Kidney (tissue), 14 donors: ENCODE measurements around the gene TEX35. TPM values are rescaled to one million over a fixed set of nuclear protein-coding genes. Genes with fewer than 3 reads are reported as not detected.
A peak's percentile ranks its signal among the peaks of the same experiment; 100 is the strongest.

Experiments
- DNase-seq, 5 donors: peaks; one replicate each; pipeline ENCODE4 v3.0.0-alpha.2; 2013 to 2020
- FAIRE-seq: peaks from 2 replicates; lab custom pipeline; 2012; peaks lifted over from hg19 to GRCh38; lab: Jason Lieb, UNC
- H3K27ac ChIP-seq, 2 donors: one replicate each; pipeline ENCODE4 v1.7.0; 2013; ENCODE audit warnings: low read depth in 2 of 2, low read length in 2 of 2, inconsistent platforms in 1 of 2
- H3K27me3 ChIP-seq: one replicate; pipeline ENCODE4 v1.7.1; 2013; ENCODE audit warnings: low read length, inconsistent platforms; ENCODE audit not compliant: control insufficient read depth, insufficient read depth
- H3K36me3 ChIP-seq, 3 donors: one replicate each; pipeline versions ENCODE4 v1.7.0 to v1.7.1; 2013; ENCODE audit warnings: low read length in 3 of 3, control low read depth in 1 of 3, inconsistent platforms in 1 of 3; ENCODE audit not compliant: insufficient read depth in 3 of 3, control insufficient read depth in 2 of 3
- H3K4me1 ChIP-seq, 3 donors: one replicate each; pipeline versions ENCODE4 v1.7.0 to v1.7.1; 2013; ENCODE audit warnings: low read length in 3 of 3, inconsistent platforms in 1 of 3, low read depth in 1 of 3; ENCODE audit not compliant: control insufficient read depth in 2 of 3, insufficient read depth in 2 of 3
- H3K4me3 ChIP-seq, 3 donors: one replicate each; pipeline versions ENCODE4 v1.7.0 to v1.8.1; 2013; ENCODE audit warnings: low read length in 3 of 3, control low read depth in 1 of 3, inconsistent platforms in 1 of 3
- H3K9ac ChIP-seq, 3 donors: one replicate each; pipeline versions ENCODE4 v1.7.0 to v1.7.1; 2013; ENCODE audit warnings: low read length in 3 of 3, control low read depth in 1 of 3, inconsistent platforms in 1 of 3
- H3K9me3 ChIP-seq, 3 donors: one replicate each; pipeline versions ENCODE4 v1.7.0 to v1.7.1; 2013; ENCODE audit warnings: low read length in 3 of 3, control low read depth in 1 of 3, inconsistent platforms in 1 of 3; ENCODE audit not compliant: control insufficient read depth in 2 of 3, insufficient read depth in 1 of 3
- CTCF ChIP-seq: IDR thresholded peaks from 3 replicates; pipeline ENCODE4 v1.5.1; 2012; ENCODE audit warnings: mild to moderate bottlenecking, moderate library complexity, borderline replicate concordance; ENCODE audit not compliant: insufficient read depth; ENCODE audit errors: extremely low read depth
- intact Hi-C: fragments of 100-400 bp; cut with DNase I; formaldehyde crosslinking; loops from one replicate; pipeline ENCODE4 v1.11.1; 2022
- polyA plus RNA-seq: library from polyadenylated mRNA; stranded (reverse); fragments of 350-450 nt; fragmentation: Illumina TruSeq; extraction: RNeasy Lipid Tissue Mini Kit (QIAGEN cat#74804); gene quantifications from one replicate; pipeline ENCODE4 v1.2.3, GENCODE V29; 2014; ENCODE audit warnings: low read depth, low replicate concordance; ENCODE audit not compliant: insufficient read depth
- total RNA-seq: library from RNA; stranded (reverse); fragmentation: NEBNext Ultra II Directional; extraction: Animal tissue kit (Norgen Biotek cat#: 25700); gene quantifications from one replicate; pipeline ENCODE4 v1.2.1, GENCODE V29; 2021
- donor health status: control.
- donor health status: control.
- donor health status: control.
- donor health status: control.
- donor health status: control.
- donor health status: DM: yes; HTN: yes; CAD: no.
- donor health status: Normal renal cell carcinoma (clear cell type).

TEX35 gene
- total and polyA plus RNA-seq, 2 donors from 2014 or later: not detected

DNA sequence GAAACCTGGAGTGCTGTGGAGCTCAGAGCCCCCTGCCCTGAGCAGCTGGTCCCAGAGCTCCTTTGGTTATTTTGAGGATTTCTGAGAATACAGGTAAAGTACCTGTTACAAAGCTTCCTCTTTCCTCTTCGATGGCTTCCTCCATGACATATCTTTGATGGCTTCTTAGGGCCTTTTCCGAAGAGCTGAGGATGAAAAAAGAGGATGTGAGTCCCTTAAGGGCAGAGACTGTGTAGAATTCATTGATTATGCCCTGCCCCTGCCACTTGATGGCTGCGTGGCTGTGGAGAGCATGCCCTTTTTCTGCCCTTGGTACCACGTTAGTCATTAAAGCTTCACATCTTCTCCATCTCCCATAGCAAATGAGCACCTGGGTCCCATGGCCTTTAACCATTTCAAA, 14.2 kb downstream of the TEX35 start:
- H3K4me1 ChIP-seq: peaks cover 0 to 2% (median 0%) of the 10 kb centered on the region in 3 donors
- no peak overlapping the region for H3K9ac ChIP-seq
- no peak overlapping the region for H3K4me3 ChIP-seq
- no peaks in the 10 kb centered on the region for H3K27me3 ChIP-seq
- H3K27ac ChIP-seq: no peak overlapping the region
- no peaks in the 10 kb centered on the region for H3K36me3 ChIP-seq
- FAIRE-seq (no peak), DNase-seq (no peak)
- no peaks in the 10 kb centered on the region for H3K9me3 ChIP-seq
- TF ChIP-seq CTCF: no peak
- intact Hi-C loops: no loop called here

- Histone ChIP-seq H3K9ac (no peak overlapping the region), H3K9me3 (no peaks in the 10 kb centered on the region), H3K36me3 (no peaks in the 10 kb centered on the region), H3K4me3 (no peak overlapping the region), H3K27me3 (no peaks in the 10 kb centered on the region), H3K27ac (no peak overlapping the region), H3K4me1 (peaks cover 0 to 2% (median 0%) of the 10 kb centered on the region in 3 donors)
- FAIRE-seq (no peak), DNase-seq (peak in 1 of 5 donors; percentile 16)
- intact Hi-C loops: no loop called here
- TF ChIP-seq CTCF: no peak
Observed at GRCh38 chr1:178528228-178528952, 15.5 kb downstream of the TEX35 start.

DNA sequence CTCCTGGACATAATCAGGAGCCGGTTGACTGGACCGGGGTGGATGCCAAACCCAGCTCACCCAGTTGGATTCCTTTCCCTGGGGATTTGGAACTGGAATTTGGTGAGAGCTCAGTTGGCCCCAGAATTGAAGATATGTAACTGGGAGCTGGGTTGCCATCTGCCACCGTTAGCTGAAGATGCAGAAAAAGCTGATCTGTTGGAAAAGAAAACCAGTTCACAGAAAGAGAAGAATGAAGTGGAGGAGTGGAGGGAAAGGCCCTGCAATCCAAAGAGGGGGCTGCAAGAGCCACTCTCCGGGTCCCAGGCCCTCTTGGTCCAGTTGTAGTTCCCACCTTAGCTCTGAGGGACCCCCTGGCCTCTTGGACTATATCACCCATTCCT, 16.0 kb downstream of the TEX35 start:
- intact Hi-C loops: no loop called here
- no peak overlapping the region for H3K27ac ChIP-seq
- H3K36me3 ChIP-seq: no peaks in the 10 kb centered on the region
- no peaks in the 10 kb centered on the region for H3K9me3 ChIP-seq
- DNase-seq (no peak), FAIRE-seq (no peak)
- H3K4me3 ChIP-seq: no peak overlapping the region
- no peak overlapping the region for H3K9ac ChIP-seq
- no peak for TF ChIP-seq CTCF
- peaks cover 0 to 2% (median 0%) of the 10 kb centered on the region in 3 donors for H3K4me1 ChIP-seq
- no peaks in the 10 kb centered on the region for H3K27me3 ChIP-seq
